IPS DF 19.7 (cell line): Measurements from ENCODE around the gene PLA2G4E.

ENCODE experiments used
- DNase-seq: peaks from one replicate; pipeline ENCODE4 v3.0.0-alpha.2; 2013; ENCODE audit warnings: low read depth, low spot score

PLA2G4E gene

GRCh38 chr15:41993472-41994170, 27.2 kb downstream of the PLA2G4E start:
- no peak for DNase-seq

DNA sequence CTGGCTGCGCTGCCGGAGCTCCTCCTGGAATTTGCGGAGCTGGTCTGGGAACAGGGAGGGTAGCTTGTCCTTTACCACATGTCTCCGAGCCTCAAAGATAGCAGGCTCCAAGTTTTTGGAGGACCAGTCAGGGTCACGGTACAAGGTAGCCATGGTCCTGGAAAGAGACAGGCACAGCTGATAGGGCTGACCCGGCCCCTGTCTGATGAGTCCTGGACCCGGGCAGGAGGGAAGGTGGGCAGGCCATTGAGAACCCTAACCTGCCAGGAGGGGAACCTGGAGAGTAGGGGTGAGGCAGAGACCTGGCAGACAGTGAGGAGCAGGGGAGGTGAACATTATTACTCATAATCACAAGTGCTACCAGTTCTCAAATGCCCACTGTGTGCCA, 28.0 kb downstream of the PLA2G4E start:
- no peak for DNase-seq

DNA sequence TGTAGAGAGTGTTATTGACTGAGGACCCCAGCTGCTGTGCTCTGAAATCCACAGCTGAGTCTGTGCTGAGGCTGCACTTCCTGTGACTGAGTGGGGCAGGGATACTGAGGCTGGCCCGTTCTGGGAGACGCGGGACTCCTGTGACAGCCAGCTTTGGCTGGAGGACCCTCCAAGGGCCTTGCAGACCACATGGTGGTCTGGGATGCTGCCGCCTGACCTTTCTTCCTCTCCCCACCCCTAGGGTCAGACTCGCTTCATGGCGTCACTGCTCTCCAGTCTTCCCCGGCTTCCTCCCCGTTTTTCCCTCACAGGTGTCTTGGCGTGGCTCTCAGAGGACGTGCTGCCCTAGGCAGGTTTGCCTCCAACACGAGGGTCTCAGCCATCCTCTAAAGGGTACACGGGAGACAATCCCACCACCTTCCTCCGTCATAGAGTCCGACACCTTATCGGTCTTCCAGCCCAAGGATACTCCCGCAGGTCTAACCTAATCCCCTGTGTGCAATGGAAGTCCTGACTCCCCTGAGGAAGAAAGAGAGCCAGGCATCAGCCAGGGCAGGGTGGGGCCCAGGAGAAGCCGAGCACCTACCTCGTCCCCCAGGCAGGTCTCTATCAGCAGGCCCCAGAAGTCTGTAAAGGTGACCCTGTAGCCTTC, 28.6 kb downstream of the PLA2G4E start:
- no peak for DNase-seq

DNA sequence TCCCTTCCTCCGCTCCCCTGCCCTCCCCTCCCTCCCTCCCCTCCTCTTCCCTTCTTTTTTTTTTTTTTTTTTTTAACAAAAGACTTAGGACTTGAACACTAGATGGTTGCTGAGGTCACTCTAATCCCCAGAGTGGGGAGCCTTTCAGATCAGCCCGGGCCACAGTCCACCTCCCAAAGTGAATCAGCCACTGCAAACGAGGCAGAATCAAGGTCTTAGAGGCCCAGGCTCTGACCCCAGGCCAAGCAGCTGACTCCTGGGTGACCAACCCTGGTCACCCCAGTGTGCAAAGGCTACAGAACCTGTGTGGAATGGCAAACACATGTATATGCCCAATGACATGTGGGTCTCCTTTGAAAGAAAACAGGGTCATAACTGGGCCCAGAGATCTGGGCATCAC, 30.2 kb downstream of the PLA2G4E start:
- DNase-seq, result no peak

- no peak for DNase-seq
Observed at GRCh38 chr15:41990243-41990605, 30.6 kb downstream of the PLA2G4E start.

- peak; percentile 52 for DNase-seq
Observed at GRCh38 chr15:41989573-41990242, 31.1 kb downstream of the PLA2G4E start.

DNA sequence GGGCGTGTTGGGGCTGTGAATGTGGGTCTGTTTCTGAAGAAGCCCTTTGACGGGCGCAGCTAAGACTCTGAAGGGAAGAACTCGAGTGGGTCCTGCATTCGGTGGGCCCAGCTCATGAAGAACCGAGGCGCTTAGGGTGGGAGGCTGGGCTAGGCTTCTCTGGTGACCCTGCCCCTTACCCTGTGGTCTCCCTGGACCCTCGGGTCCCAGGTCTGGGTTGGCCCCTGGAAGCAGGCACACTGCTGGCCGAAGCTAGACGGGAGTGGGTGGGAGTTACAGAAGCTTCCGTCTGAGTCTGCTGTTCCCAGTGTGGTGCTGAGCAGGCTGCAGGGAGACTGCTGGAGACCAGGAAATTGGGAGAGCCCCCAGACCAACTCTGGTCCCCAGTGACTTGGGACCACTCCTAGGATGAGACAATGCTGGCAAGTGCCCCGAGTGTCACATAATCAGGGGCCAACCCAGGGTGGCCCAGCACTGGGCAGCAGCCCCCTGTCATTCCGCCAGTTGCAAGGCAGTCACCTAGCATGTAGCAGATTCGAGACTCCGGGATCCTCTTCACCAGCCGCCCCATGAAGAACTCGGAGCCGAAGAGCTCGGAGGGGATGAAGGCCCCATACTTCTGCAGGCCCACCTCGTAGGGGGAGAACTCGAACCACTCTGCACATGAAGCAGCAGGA, 31.8 kb downstream of the PLA2G4E start:
- no peak for DNase-seq

- DNase-seq, result no peak
Observed at GRCh38 chr15:41987925-41988275, 32.9 kb downstream of the PLA2G4E start.

DNA sequence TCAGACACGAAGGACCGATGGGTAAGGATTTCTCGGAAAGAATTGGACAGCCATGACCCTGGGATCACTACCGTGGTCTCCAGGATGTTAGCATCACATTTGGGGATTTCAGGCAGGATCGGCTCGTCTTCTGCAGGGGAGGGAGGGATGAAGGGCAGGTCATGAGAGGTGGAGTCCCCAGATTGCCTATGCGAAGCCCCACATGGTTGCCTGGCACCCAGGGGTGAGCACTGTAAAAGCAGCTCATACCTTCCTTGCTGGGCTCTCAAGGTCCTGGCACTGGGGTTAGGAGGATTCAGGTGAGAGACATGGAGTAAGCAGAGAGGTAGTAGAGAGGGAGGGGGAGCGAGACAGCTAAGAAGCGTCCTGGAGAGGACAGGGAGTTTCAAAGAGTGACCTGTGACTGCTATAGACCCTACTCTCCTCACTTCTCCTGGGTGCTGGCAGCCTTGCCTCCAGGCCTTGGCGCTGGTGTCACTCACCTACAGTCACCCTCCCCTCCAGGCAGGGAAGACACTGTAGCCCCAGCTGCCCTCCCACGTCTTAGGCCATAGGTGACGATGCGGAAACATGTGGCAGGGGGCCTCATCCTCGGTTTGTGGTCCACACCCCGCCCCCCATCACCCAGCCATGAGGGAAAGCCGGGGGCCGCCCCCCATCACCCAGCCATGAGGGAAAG, 33.5 kb downstream of the PLA2G4E start:
- DNase-seq, result no peak

GRCh38 chr15:41985236-41986160, 35.3 kb downstream of the PLA2G4E start:
- no peak for DNase-seq

GRCh38 chr15:41984622-41985021, 36.2 kb downstream of the PLA2G4E start:
- no peak for DNase-seq

- DNase-seq, result no peak
Observed at GRCh38 chr15:41983621-41984571, 36.9 kb downstream of the PLA2G4E start.

GRCh38 chr15:41983221-41983620, 37.6 kb downstream of the PLA2G4E start:
- no peak for DNase-seq

DNA sequence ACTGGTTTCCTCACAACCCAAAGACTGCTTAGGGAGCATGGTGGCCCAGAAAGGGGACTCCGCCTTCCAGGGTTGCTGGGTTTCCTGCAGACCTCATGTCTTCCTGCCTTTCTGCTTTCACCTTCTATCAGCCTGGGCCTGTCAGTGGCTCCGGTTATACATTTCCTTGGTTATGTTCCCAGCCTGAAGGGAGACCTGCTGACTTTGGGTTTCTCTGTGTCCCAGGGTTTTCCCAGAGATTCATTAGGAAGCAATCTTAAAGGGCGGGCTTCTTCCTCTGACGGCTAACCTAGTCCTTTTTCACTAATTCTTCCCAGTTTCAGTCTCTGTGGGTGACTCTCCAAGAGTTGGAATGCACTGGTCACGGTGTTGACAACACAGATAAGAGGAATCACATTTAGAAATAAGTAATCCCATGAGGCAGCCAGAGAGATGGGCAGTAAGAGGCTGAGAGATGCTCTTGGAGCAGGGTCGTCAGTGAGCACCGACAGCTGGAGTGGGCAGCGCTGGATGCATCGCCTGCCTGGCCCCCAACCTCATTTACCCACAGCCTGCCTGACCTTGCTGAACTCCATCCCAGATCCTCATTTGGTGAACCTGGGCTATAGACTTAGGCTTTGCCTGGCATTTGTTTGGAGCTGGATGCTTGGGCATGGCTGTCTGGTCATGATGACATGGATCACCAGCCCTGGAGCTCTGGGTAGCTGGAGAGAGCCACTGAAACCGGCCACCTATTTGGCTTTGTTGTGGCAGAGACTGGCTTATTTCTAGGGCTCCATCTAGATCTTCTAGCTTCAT, 38.5 kb downstream of the PLA2G4E start:
- no peak for DNase-seq

- no peak for DNase-seq
Observed at GRCh38 chr15:41981371-41982132, 39.3 kb downstream of the PLA2G4E start.

DNA sequence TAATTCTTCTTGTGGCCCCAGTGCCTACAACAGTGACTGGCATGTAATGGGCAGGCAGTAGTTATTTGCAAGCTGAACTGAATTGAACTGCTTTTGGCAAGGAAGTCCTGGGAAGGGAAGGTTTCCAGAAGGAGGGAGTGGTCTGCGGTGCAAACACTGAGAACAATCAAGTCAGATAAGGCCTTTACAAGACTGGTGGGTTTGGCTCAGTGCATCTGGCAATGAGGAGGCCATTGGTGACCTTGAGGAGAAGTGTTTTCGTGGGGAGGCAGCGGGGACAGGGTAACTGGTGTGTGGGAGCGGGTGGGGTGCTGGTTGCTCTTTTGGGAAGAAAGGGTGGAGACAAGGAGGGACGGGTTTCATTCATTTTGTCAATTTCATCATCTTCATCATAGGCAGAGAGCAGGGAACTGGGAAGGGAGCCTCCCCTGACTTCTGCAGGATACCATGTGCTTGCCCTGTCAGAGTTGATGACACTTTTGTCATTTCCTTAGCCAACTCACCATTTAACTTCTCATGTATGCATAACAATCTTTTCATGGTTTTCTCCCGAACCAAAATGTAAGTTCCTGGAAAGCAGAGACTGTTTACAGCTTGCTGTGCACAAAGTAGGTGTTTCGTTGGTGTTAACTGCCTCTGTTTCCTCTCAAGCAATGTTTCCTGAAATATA, 40.1 kb downstream of the PLA2G4E start:
- no peak for DNase-seq

GRCh38 chr15:41979493-41980266, 41.2 kb downstream of the PLA2G4E start:
- no peak for DNase-seq
